ENCODE measurements around the gene TTLL1. TPM values are rescaled to one million over a fixed set of nuclear protein-coding genes. Genes with fewer than 3 reads are reported as not detected.

Gene TTLL1
- total and polyA plus RNA-seq, 9 of the 15 experiments (the other 6 are each of a cell fraction or from before 2014, with no cell fraction given) = 0.06 to 0.85 (median 0.17) TPM

GRCh38 chr22:43118953-43119458, 29.8 kb upstream of the TTLL1 start:
- no peak overlapping the region for H3K4me3 ChIP-seq
- WGBS (ENCODE audit: insufficient coverage, low coverage, missing lambda C conversion rate) = 41% methylated on average over 5 of the region's 7 CpGs
- in situ Hi-C loops (cut with MboI) (no loop called here), intact Hi-C loops (cut with micrococcal nuclease) (no loop called here)
- no peaks in the 10 kb centered on the region for H3K79me2 ChIP-seq (ENCODE audit: control insufficient read depth, insufficient read depth, low read length)
- no peak for FAIRE-seq
- H3K9ac ChIP-seq (ENCODE audit: insufficient read depth in 1 of 2, low read depth in 2 of 2, low read length in 2 of 2) = no peak overlapping the region; a peak in 1 of 4 replicates
- H3K4me1 ChIP-seq (replicated peaks in 1 of 2; ENCODE audit: control insufficient read depth in 2 of 2, insufficient read depth in 2 of 2, low read length in 2 of 2) = peaks cover 9 to 10% of the 10 kb centered on the region in 2 experiments; a peak in 3 of 5 replicates
- DNase-seq (ENCODE audit: extremely low read depth in 1 of 4, low spot score in 3 of 4) = no peak
- H3K27ac ChIP-seq (ENCODE audit: extremely low read depth, low read depth, low read length) = no peak overlapping the region
- CTCF ChIA-PET (ENCODE audit: low intra/inter-chr PET ratio) = no interaction called here
- H3K27me3 ChIP-seq (ENCODE audit: control insufficient read depth in 2 of 2, insufficient read depth in 2 of 2, low read length in 2 of 2) = no peaks in the 10 kb centered on the region
- no TSS peak for BruUV-seq (replicated peaks)
- POLR2A ChIA-PET = no interaction called here
- no peak overlapping the region for H2AFZ ChIP-seq (ENCODE audit: low read depth, low read length)
- H3K9me3 ChIP-seq (replicated peaks; ENCODE audit: control insufficient read depth, insufficient read depth, low read depth, low read length) = no peaks in the 10 kb centered on the region
- H4K20me1 ChIP-seq (replicated peaks; ENCODE audit: control insufficient read depth, insufficient read depth, low read length) = no peaks in the 10 kb centered on the region
- H3K4me2 ChIP-seq (ENCODE audit: insufficient read depth, low read length) = no peak overlapping the region
- no peak for ATAC-seq
- H3K36me3 ChIP-seq (ENCODE audit: control insufficient read depth, insufficient read depth, low read length) = no peaks in the 10 kb centered on the region
- H3K9me1 ChIP-seq (ENCODE audit: control insufficient read depth, insufficient read depth, low read length) = no peaks in the 10 kb centered on the region
- TF ChIP-seq MBD1 (CRISPR knock-in tag; IDR thresholded peaks at IDR 0.05) (no peak), U2AF1 (optimal IDR thresholded peaks at IDR 0.05; ENCODE audit: low read depth, low read length) (no peak), KAT2B (IDR thresholded peaks at IDR 0.05; ENCODE audit: low read depth, low read length) (no peak), CREB3 (tag; conservative IDR thresholded peaks at IDR 0.05; ENCODE audit: low read depth) (no peak), RFX7 (CRISPR knock-in tag; IDR thresholded peaks at IDR 0.05) (no peak), ZNF277 (CRISPR knock-in tag; IDR thresholded peaks at IDR 0.05; ENCODE audit: borderline replicate concordance) (no peak), RBFOX2 (IDR thresholded peaks at IDR 0.05; ENCODE audit: low read depth, low read length) (no peak), RHOXF2B (CRISPR knock-in tag; conservative IDR thresholded peaks at IDR 0.05) (no peak), SRSF7 (optimal IDR thresholded peaks at IDR 0.05; ENCODE audit: low read depth, low read length) (no peak), CGGBP1 (CRISPR knock-in tag; IDR thresholded peaks at IDR 0.05) (no peak), XRCC3 (IDR thresholded peaks at IDR 0.05) (no peak), VEZF1 (CRISPR knock-in tag; IDR thresholded peaks at IDR 0.05) (no peak), JUN (IDR thresholded peaks at IDR 0.05; ENCODE audit: borderline replicate concordance, low read depth, low read length) (no peak), JUN (CRISPR knock-in tag; IDR thresholded peaks at IDR 0.05; ENCODE audit: borderline replicate concordance) (no peak), TFAM (CRISPR knock-in tag; conservative IDR thresholded peaks at IDR 0.05) (no peak), CBX5 (IDR thresholded peaks at IDR 0.05; ENCODE audit: borderline replicate concordance, low read depth) (no peak), KAT8 (IDR thresholded peaks at IDR 0.05; ENCODE audit: low read depth) (no peak), ZNF76 (CRISPR knock-in tag; IDR thresholded peaks at IDR 0.05; ENCODE audit: borderline replicate concordance) (no peak)

Measured in K562 (cell line).